ENCODE measurements around the gene CBFA2T2. TPM values are rescaled to one million over a fixed set of nuclear protein-coding genes. Genes with fewer than 3 reads are reported as not detected.

CBFA2T2 gene
- total RNA-seq, 1 experiment from 2014 or later = 16.3 TPM

DNA sequence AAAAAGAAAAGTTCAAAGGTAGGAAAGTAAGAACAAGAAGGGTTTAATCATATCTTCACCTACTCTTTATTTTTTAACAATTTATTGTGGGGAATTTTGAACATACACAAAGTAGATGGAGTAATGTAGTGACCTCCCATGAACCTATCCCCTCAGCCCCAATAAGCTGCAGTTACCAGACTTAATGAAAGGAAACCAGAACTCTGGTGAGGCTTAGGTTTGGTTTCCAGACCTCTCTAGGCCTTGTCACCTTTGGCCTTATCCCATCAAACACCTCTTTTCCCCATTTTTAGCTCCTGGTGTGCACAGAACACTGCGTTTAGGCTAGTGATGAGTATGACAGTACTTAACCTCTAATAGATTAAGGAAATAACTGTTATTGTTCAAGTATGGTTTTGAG lies 42.0 kb downstream of the CBFA2T2 start:
- H3K36me3 ChIP-seq (ENCODE audit: control insufficient read depth, insufficient read depth, low read length) = no peaks in the 10 kb centered on the region
- H3K4me1 ChIP-seq (ENCODE audit: control insufficient read depth, insufficient read depth, low read length) = peaks cover 6% of the 10 kb centered on the region; the same call in 1 of the 2 replicates
- no peaks in the 10 kb centered on the region for H3K27me3 ChIP-seq (ENCODE audit: control insufficient read depth, insufficient read depth, low read length)
- in situ Hi-C loops (cut with HindIII; ENCODE audit: low pct_unique_long_range_greater_than_20kb, low sequenced_read_pairs) = no loop called here
- ChIA-PET POLR2A (interaction anchor here (0.5 to 0.6 kb wide), 2 partner anchors 175 to 563 kb away, joined by 3 to 10 read pairs; no protein-coding TSS in a partner anchor), CTCF (no interaction called here)
- intact Hi-C loops (cut with micrococcal nuclease; ENCODE audit: unreplicated experiment) = no loop called here
- no peak for DNase-seq (ENCODE audit: low read depth, low spot score)
- no peak overlapping the region for H3K27ac ChIP-seq (ENCODE audit: low read length)
- no peak for TF ChIP-seq TCF7L2 (IDR thresholded peaks at IDR 0.05; ENCODE audit: low read depth, low read length)
- no peak for TF ChIP-seq SIN3A (IDR thresholded peaks at IDR 0.05; ENCODE audit: borderline replicate concordance, insufficient read depth, low read depth, low read length)
- TF ChIP-seq, protein P1, sequence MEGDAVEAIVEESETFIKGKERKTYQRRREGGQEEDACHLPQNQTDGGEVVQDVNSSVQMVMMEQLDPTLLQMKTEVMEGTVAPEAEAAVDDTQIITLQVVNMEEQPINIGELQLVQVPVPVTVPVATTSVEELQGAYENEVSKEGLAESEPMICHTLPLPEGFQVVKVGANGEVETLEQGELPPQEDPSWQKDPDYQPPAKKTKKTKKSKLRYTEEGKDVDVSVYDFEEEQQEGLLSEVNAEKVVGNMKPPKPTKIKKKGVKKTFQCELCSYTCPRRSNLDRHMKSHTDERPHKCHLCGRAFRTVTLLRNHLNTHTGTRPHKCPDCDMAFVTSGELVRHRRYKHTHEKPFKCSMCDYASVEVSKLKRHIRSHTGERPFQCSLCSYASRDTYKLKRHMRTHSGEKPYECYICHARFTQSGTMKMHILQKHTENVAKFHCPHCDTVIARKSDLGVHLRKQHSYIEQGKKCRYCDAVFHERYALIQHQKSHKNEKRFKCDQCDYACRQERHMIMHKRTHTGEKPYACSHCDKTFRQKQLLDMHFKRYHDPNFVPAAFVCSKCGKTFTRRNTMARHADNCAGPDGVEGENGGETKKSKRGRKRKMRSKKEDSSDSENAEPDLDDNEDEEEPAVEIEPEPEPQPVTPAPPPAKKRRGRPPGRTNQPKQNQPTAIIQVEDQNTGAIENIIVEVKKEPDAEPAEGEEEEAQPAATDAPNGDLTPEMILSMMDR (IDR thresholded peaks at IDR 0.05) = no peak
- TF ChIP-seq REST (IDR thresholded peaks at IDR 0.05; ENCODE audit: insufficient read depth in 1 of 2, low read depth in 2 of 2, low read length in 1 of 2) = no peak
- TF ChIP-seq POLR2AphosphoS5 (IDR thresholded peaks at IDR 0.05; ENCODE audit: low read depth, low read length) = no peak
- no peak overlapping the region for H3K4me3 ChIP-seq (ENCODE audit: low read depth in 2 of 2, low read length in 2 of 2)
- ATAC-seq = no peak
- TSS peak; percentile 29 for BruUV-seq (replicated peaks)
- H3K9me3 ChIP-seq (ENCODE audit: control insufficient read depth, insufficient read depth, low read depth, low read length) = no peaks in the 10 kb centered on the region

- ChIA-PET CTCF (no interaction called here), POLR2A (no interaction called here)
Observed at GRCh38 chr20:33532753-33533459, 43.0 kb downstream of the CBFA2T2 start.

More at GRCh38 chr20:33532753-33533459, 43.0 kb downstream of the CBFA2T2 start:
- Histone ChIP-seq H3K27ac (ENCODE audit: low read length) (no peak overlapping the region), H3K4me1 (ENCODE audit: control insufficient read depth, insufficient read depth, low read length) (peaks cover 6% of the 10 kb centered on the region; the same call in 1 of the 2 replicates), H3K27me3 (ENCODE audit: control insufficient read depth, insufficient read depth, low read length) (no peaks in the 10 kb centered on the region), H3K9me3 (ENCODE audit: control insufficient read depth, insufficient read depth, low read depth, low read length) (no peaks in the 10 kb centered on the region), H3K4me3 (ENCODE audit: low read depth in 2 of 2, low read length in 2 of 2) (no peak overlapping the region), H3K36me3 (ENCODE audit: control insufficient read depth, insufficient read depth, low read length) (no peaks in the 10 kb centered on the region)
- TF ChIP-seq, protein P1 (IDR thresholded peaks at IDR 0.05) = no peak
- TF ChIP-seq TCF7L2 (IDR thresholded peaks at IDR 0.05; ENCODE audit: low read depth, low read length) = no peak
- TF ChIP-seq POLR2AphosphoS5 (IDR thresholded peaks at IDR 0.05; ENCODE audit: low read depth, low read length) = no peak
- TF ChIP-seq SIN3A (IDR thresholded peaks at IDR 0.05; ENCODE audit: borderline replicate concordance, insufficient read depth, low read depth, low read length) = no peak
- no peak for TF ChIP-seq REST (IDR thresholded peaks at IDR 0.05; ENCODE audit: insufficient read depth in 1 of 2, low read depth in 2 of 2, low read length in 1 of 2)
- intact Hi-C loops (cut with micrococcal nuclease; ENCODE audit: unreplicated experiment) (no loop called here), in situ Hi-C loops (cut with HindIII; ENCODE audit: low pct_unique_long_range_greater_than_20kb, low sequenced_read_pairs) (no loop called here)
- DNase-seq (ENCODE audit: low read depth, low spot score) (no peak), ATAC-seq (no peak)
- no TSS peak for BruUV-seq (replicated peaks)

Measured in Panc1 (cell line).